GM18526 (cell line): Measurements from ENCODE around the gene TMEM161B.

Experiments used
- POLR2A ChIP-seq: IDR thresholded peaks from 3 replicates; pipeline ENCODE4 v1.6.1; 2011; ENCODE audit not compliant: insufficient read length; ENCODE audit errors: extremely low read depth

TMEM161B gene

GRCh38 chr5:88214655-88215054, 54.0 kb downstream of the TMEM161B start:
- no peak for TF ChIP-seq POLR2A

- no peak for TF ChIP-seq POLR2A
Observed at GRCh38 chr5:88207575-88207974, 61.1 kb downstream of the TMEM161B start.

- no peak for TF ChIP-seq POLR2A
Observed at GRCh38 chr5:88203981-88204750, 64.5 kb downstream of the TMEM161B start.

GRCh38 chr5:88195636-88196035, 73.0 kb downstream of the TMEM161B start:
- TF ChIP-seq POLR2A: no peak

GRCh38 chr5:88193896-88194295, 74.7 kb downstream of the TMEM161B start:
- no peak for TF ChIP-seq POLR2A

GRCh38 chr5:88190106-88190834, 78.4 kb downstream of the TMEM161B start:
- no peak for TF ChIP-seq POLR2A

GRCh38 chr5:88188458-88189132, 80.0 kb downstream of the TMEM161B start:
- TF ChIP-seq POLR2A: no peak

GRCh38 chr5:88183255-88183654, 85.4 kb downstream of the TMEM161B start:
- no peak for TF ChIP-seq POLR2A

- no peak for TF ChIP-seq POLR2A
Observed at GRCh38 chr5:88172847-88173758, 95.5 kb downstream of the TMEM161B start.

GRCh38 chr5:88159591-88159990, 109.1 kb downstream of the TMEM161B start:
- TF ChIP-seq POLR2A: no peak

- TF ChIP-seq POLR2A: no peak
Observed at GRCh38 chr5:88158056-88158455, 110.6 kb downstream of the TMEM161B start.

GRCh38 chr5:88154891-88155290, 113.8 kb downstream of the TMEM161B start:
- TF ChIP-seq POLR2A: no peak

- TF ChIP-seq POLR2A: no peak
Observed at GRCh38 chr5:88150747-88151146, 117.9 kb downstream of the TMEM161B start.

GRCh38 chr5:88145611-88146467, 122.8 kb downstream of the TMEM161B start:
- no peak for TF ChIP-seq POLR2A
